DMS53 treated with DMSO at 0.1 percent for 48 hours (cell line): ENCODE data around the gene DUS3L.

Experiments
- DNase-seq: peaks from one replicate; lab custom pipeline; 2025; ENCODE audit not compliant: unreplicated experiment; lab: John Stamatoyannopoulos, UW

DUS3L gene

GRCh38 chr19:5822181-5822844 lies 31.4 kb upstream of the DUS3L start:
- DNase-seq: no peak

DNA sequence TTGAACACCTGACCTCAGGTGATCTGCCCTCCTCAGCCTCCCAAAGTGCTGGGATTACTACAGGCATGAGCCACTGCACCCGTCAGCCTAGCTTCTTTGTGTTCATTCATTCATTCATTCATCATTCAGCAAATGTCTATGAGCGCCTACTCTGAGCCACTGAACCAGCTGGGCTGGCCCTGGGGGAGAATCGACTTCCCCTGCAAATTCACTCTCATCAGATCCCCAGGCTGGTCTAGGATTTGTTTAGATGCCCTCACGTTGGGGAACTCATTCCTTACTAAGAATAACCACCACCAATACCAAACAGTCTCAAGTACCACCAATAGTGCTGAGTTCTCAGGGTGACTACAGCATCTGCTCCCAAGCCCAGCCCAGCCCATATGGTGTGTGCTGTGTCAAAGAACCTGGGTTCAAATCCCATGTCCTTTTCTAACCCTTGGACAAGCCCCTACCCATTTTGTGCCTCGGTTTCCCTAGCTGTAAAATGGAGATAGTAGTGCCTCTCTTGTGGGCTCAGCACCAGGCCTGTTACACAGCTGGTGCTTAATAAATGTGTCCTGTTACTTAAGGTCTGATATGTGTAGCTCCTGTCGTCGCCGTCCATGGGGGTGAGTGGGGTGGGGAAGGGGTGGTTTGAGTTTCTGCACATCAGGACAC lies 30.7 kb upstream of the DUS3L start:
- DNase-seq: no peak

DNA sequence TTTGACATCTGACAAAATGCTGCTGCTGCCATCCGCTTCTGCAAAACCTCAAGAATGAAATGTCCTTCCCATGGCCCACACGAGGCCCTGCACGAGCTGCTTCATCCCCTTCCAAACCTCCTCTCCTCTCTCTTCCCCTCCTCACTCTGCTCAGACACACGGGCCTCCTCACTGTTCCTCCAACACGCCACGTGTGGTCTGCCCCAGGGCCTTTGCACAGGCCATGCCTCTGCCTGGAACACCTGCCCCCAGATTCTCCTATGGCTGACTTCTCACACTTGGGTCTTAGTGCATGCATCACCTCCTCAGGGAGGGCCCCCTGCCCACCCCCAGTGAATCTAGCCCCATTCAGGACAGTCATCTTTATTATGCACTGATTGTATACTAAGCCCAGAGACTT lies 29.8 kb upstream of the DUS3L start:
- no peak for DNase-seq

- no peak for DNase-seq
These were observed 27.6 kb upstream of the DUS3L start for GRCh38 chr19:5818594-5818993.

- DNase-seq: no peak
These were observed 26.3 kb upstream of the DUS3L start for GRCh38 chr19:5817218-5817617.

GRCh38 chr19:5814852-5815246 lies 23.9 kb upstream of the DUS3L start:
- DNase-seq: no peak

- DNase-seq: no peak
These were observed 23.3 kb upstream of the DUS3L start for GRCh38 chr19:5814123-5814851.

DNA sequence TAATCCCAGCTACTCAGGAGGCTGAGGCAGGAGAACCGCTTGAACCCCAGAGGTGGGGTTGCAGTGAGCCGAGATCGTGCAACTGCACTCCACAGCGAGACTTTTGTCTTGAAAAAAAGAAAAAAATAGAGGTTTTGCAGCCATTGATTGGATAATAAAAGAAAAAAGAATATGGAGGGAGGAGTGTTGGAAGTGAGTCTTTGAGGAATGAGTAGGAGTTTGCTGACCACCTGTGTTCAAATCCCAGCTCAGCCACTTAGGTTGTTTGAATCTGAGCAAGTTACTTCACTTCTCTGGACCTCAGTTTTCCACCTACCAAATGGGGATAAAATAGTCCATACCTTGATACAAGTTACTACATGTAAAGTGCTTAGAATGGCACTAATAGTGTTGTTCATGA lies 20.2 kb upstream of the DUS3L start:
- DNase-seq: no peak

DNA sequence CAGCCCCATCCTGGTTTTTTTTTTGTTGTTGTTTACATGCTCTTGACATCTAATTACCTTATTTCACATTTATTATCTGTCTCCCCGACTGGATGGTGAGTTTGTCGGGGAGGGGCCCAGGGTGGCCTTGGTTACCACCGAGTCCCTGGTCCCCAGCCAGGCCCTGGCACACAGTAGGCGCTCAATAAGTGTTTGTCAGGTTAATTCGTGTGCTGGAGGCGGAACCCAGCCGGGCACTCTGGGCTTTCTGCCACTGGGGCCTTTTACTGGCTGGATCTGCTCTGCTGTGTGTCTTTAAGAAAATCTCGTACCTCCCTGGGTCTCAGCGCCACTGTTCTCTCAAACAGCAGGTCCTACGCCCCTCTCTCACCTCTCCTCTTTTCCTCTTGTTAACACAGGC lies 18.5 kb upstream of the DUS3L start:
- no peak for DNase-seq

GRCh38 chr19:5809053-5809452 lies 18.1 kb upstream of the DUS3L start:
- DNase-seq: no peak

DNA sequence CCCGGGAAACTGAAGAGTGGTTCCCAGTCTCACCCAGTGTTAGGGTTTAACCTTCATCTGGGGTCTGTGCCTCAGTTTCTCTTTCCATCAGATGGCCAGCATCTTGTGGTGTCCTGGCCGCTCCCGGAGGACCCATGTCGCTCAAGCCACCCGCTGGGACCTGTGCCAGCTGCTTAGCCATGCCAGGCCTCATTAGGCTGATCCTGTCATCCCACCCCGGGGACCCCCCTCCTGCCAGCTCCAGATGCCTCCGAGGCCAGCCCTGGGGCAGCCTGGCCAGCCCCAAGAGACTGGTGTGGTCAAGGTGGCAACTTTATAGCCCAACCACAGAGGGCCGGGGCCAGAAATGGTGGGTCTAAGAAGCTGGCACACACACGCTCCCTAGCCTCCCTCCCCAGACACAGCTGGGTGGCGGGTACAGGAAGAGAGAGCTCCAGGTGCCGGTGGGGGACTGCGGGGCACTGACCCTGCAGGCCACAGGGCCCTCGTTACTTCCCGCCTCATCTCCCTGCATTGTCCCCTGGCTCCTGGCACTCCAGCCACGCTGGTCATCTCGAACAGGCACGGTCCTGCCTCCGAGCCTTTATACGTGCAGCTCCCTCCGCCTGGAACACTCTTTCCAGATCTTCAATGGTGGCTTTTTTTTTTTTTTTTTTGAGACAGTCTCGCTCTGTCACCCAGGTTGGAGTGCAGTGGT lies 17.3 kb upstream of the DUS3L start:
- DNase-seq: no peak

GRCh38 chr19:5806905-5807304 lies 15.9 kb upstream of the DUS3L start:
- DNase-seq: no peak

DNA sequence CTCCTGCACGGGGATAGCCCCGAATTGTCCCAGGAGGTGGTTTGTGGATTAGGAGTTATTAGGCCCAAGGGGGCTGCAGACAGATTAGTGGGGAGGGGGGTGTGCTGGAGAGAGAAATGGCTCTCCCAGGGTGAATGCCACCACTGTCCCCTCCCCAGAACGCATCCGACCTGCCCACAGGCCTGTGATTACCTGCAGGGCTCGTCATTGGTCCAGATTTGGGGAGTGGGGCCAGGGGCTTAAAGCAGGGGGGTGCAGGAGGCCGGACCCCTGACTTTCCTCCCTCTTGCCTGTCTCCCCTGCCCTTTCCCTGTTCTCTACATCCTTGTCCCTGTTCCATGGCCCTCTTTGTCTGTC lies 15.1 kb upstream of the DUS3L start:
- no peak for DNase-seq

- peak; percentile 30 for DNase-seq
These were observed 14.6 kb upstream of the DUS3L start for GRCh38 chr19:5805462-5806132.

- DNase-seq: no peak
These were observed 13.8 kb upstream of the DUS3L start, which contains the start of gene NRTN for GRCh38 chr19:5804516-5805461. Gene NRTN, plus strand, starts transcription at chr19:5805067. Its CDS starts 19,099 bp downstream, at chr19:5824166.

DNA sequence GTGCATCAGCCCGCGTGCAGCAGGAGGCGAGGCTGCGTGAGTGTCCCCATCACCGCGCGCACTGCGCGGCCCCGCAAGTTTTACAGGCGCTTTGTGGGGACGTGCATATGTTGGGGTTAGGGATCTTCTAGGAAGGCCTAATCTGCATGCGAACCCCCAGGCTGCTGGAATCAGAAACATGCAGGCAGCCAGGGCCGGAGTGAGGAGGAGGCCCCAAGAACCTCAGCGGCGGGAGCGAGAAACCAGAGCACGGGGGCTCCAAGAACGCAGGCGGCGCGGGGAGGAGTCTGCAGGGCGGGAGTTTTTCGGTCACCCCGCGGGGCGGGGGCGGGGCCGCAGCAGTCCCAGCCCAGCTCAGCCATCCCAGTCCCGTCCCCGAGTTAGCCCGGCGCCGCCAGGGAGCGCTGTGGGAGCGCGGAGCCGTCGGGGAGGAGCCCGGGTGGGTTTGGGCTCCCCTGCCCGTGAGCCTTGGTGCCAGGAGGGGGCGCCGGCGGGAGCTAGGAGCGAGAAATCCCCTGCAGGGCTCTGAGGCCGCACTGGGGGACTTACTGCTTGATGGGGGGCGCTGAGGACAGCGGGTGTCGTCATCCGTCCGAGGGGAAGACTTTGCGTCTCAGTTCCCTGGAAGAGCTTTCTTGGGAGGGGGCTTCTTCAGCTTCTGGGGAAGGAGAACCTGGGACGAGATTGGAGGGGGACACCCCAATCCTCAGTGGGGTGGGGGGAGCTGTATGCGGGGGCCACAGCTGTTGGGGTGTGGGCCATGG lies 13.0 kb upstream of the DUS3L start:
- DNase-seq: peak; percentile 80

DNA sequence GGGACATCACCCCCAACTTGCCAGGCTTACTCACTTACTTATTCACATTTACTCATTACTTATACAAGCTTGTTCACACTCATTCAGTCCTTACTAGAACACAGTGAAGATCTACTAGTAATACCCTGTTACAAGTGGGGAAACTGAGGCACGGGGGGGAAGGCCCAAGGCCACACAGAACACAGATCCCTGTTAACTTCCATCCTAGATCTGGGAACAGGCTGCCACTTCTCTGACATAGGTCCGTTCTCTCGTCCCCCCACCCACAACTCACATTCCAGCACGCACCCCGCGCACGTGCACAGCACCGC lies 12.4 kb upstream of the DUS3L start:
- DNase-seq: no peak

DNA sequence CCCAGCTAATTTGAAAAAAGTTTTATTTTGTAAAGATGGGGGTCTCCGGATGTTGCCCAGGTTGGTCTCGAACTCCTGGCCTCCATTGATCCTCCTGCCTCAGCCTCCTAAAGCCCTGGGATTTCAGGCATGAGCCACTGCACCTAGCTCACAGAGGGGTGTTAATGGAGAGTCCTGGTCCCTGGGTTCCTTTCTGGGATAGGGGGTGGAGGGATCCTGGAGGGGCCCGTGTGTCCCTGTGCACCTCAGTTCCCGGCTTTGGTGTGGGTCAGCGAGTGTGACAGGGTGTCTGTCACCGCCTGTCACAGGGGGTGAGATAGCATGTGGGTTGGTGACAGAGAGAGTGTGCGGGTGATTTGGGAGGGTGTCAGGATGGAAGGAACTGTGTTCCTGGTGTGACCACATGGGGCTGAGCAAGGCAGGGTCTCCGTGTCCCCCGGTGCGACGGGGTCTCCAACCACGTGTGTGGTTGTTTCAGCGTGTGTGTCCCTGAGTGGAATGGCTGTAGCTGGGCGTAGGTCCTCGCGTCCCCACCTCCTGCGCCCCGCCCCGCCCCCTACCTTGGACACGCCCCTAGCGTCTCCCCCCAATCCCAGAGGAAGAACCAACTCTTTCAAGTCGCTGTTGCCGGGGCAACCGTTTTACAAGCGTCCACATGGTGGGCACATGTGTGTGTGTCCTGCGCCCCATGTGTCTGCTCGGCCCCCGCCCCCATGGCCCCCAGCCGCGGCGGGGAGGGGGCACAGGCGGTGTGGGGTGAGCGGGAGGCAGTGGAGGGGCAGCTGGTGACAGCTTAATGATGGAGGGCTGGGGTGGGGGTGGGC lies 11.0 kb upstream of the DUS3L start:
- no peak for DNase-seq
